Choroid plexus epithelial cell (primary cell): ENCODE measurements around the gene SPAG5.

ENCODE experiments used
- DNase-seq: peaks from one replicate; pipeline ENCODE4 v3.0.0-alpha.2; 2010; ENCODE audit warnings: low read depth
- H3K4me3 ChIP-seq: 2 replicates; pipeline ENCODE4 v1.5.1; 2011; ENCODE audit warnings: low read depth, mild to moderate bottlenecking, control low read depth, low read length, moderate library complexity
- TF ChIP-seq, protein P1 (sequence below): conservative IDR thresholded peaks from 2 replicates; pipeline ENCODE4 v1.5.1; 2011; ENCODE audit warnings: low read depth, mild to moderate bottlenecking, control low read depth, inconsistent platforms, low read length, moderate library complexity

Gene SPAG5

DNA sequence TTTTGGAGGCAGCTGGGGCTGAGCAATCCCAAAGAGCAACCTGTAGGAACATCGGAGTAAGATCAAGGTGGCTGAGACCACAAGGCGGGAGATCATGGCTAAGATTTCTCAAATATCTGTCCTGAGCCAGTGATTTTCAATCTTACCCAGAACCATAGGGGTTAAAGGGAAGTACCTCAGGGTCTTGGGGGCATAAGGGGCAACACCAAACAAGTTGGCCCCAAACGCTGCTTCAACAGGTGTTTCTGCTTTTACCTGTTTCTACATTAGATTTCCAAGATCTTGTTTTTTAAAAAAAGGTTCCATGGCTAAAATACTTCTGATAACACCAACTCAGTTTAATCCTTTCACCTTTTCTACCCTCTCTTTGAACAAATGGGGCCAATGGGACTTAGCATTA lies 43.8 kb downstream of the SPAG5 start:
- TF ChIP-seq, protein P1, sequence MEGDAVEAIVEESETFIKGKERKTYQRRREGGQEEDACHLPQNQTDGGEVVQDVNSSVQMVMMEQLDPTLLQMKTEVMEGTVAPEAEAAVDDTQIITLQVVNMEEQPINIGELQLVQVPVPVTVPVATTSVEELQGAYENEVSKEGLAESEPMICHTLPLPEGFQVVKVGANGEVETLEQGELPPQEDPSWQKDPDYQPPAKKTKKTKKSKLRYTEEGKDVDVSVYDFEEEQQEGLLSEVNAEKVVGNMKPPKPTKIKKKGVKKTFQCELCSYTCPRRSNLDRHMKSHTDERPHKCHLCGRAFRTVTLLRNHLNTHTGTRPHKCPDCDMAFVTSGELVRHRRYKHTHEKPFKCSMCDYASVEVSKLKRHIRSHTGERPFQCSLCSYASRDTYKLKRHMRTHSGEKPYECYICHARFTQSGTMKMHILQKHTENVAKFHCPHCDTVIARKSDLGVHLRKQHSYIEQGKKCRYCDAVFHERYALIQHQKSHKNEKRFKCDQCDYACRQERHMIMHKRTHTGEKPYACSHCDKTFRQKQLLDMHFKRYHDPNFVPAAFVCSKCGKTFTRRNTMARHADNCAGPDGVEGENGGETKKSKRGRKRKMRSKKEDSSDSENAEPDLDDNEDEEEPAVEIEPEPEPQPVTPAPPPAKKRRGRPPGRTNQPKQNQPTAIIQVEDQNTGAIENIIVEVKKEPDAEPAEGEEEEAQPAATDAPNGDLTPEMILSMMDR = no peak
- DNase-seq = no peak
- H3K4me3 ChIP-seq = no peak overlapping the region

DNA sequence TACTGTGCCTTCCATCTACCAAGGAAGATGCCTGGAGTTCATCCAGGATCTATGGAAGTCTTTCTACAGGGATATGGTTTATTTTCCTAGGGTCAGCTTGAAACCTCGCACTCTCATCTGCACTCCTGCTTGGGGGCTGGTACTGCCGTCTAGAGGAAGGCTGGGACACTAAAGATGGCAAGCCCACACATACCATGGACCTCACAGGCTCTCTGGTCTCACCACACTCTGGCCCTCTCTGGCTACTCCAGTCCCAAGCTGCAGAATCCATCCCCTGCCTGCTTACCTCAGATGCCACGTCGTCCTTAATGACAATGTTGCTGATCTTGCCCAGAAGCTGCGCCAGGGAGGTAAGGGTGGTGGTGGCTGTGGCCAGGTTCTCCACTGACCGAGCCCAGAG lies 44.3 kb downstream of the SPAG5 start:
- DNase-seq = no peak
- TF ChIP-seq, protein P1 = no peak
- H3K4me3 ChIP-seq = no peak overlapping the region

DNA sequence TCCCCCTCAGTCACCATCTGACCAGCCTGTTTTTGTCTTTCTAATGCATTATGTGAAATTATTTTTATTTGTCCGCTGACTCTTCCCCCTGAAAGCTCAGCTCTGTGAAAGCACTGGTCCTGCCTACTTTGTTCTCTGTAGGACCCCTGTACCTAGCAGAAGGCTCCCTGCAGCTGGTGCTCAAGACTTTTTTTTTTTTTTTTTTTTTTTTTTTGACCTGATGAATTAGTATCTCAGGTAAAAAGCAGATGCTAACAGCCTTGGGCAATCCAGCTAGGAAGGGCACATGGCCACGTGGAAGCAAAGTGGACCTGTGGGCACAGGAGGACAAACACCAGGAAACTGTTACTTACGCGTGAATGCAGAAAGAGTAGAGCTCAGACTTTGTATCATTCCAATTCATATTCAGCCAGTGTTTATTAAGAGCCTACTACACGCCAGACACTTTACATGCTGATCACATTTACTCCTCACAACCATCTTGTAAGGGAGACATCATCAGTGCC lies 45.8 kb downstream of the SPAG5 start:
- no peak for DNase-seq
- TF ChIP-seq, protein P1 = no peak
- H3K4me3 ChIP-seq = peak overlapping the region; percentile 80

DNA sequence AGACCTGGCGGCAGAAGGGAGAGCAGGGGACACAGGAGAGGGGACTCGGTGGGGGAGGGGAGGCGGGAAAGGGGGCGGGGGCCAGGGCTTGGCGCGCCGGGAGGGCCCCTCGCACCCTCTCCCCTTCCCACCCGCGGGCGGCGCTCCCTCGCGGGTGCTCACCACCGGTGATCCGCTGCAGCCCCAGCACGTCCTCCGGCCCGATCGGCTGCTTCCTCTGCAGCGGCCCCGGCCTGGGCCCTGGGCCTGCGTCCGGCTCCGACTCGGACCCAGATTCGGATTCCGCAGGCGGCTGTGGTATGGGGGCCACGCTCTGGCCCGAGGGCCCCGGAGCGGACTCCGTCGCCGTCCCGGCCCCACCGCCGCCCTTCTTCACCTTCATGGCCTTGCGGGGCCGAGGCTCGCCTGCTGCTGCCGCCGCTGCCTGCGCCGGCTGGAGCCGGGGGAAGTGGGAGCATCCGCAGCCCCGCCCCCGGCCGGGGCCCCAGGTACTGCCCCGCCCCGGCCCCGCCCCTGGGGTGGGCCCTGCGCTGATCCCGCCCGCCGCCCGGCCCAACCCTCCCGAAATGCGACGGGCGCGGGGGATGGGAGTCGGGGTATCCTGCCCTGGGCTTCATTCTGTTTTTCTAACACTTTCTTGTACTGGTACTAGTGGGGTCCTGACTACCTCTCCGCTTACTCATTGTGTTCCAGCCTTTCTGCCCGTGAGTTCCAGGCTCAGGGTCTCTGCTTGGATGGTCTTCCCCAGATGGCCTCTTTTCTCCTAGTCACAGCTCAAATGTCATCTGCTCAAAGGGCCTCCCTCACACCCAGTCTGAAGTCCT lies 46.4 kb downstream of the SPAG5 start, which contains the start of gene UNC119:
TSS of gene UNC119 (minus strand) at position 449 of the 824 bp plus-strand sequence. CDS start at position 382, 67 bp downstream.
- DNase-seq = peak; percentile 68
- peak within 1 kb of the TSS; percentile 80 for H3K4me3 ChIP-seq
- TF ChIP-seq, protein P1 = no peak

DNA sequence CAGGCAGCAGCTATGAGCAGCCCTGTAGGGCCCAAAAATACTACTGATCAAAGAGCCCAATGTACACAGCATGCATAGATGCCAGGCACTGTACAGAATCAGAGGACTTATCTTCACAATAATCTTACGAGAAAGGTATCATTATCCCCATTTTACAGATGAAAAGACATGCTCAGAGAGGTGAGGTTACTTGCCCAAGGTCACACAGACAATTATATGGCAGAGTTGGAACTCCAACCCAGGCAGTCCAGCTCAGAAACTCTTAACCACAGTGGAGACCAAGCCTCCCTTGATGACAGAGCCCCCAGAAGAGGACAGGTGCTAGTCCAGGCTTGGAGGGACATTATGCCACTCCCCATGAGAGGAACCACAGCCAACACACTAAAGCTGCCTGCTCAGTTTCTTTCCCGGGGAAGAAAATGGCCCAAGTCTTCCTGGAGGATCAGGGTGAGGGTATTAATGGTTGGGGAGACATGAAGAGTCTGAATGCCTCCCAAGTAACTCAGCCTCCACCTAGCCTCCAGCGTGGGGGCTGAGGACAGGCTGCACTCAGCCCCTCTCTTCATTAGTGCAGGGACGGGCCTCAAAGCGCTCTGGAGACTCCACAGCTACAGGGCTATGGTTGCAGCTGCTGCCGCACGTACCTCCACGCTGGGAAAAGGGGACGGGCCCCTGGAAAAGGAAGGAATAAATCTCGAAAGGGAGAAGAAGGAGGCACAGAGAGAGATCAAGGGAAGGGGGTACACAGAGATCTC lies 47.2 kb downstream of the SPAG5 start:
- TF ChIP-seq, protein P1 = no peak
- H3K4me3 ChIP-seq = peak overlapping the region; percentile 80
- DNase-seq = peak; percentile 25

DNA sequence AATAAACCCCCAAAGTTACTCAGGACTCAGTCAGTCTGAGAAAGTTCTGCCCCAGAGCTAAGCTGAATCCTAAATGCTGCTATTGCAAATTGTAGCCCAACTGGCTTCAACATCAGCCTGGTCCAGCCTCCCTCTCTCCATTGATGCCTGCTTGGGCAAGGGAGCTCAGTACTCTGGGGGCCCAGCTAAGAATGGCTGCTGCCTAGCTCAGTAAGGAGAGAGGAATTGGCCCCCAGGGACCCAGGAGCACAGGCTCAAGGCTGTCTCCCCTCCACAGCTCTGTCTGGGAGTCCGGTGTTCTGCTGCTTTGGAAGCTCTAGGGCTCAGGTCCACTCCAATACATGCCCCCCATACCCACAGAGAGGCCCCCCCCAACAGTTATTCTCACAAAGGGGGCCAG lies 48.0 kb downstream of the SPAG5 start:
- DNase-seq = no peak
- no peak overlapping the region for H3K4me3 ChIP-seq
- TF ChIP-seq, protein P1 = no peak
